8988T (cell line): ENCODE measurements around the gene SRMS.
"Not testable (repeated sequence)": the region's sequence is repeated elsewhere in the genome, so short reads cannot be mapped to it uniquely, and the experiment has no call there.

Experiments used
- DNase-seq: peaks from one replicate; pipeline ENCODE4 v3.0.0; 2011

The SRMS gene

DNA sequence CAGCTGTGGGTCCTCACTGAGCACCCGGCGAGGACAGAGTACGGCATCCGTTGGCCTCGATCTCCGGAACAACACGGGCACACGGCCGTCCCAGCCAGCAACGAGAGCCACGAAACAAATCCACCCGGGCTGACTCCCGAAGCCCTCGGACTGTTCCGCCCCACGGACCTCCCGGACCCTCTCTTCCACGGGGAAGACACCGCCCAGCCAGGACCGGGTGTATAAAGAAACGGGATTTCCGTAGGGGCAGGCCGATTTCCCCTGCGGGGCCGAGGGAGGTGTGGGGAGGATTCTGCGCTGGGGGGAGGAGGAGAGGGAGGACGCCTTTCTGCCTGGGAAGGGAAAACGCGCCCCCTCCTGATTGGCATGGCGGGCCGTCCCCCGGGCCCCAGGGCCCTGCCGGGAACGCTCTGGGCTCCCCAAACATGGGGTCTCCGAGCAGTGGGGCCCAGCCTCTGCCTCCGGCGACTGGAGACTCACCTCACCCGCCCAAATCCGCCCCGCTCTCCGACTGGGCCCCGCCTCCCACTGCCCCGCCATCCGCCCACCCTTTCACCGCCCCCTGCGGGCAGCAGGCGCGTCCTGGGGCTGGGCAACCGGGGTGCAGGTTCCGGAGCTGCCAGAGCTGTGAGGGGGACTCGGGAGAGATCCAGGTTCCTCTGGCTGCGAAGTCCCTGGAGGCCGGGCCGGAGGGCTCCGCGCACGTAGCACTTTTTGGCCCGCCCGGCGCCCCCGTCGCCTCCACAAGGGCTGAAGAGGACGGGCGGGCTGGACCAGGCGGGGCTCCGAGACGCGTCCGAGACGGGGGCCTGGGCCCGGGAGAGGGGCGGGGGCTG, 27.7 kb downstream of the SRMS start:
- peak; percentile 92 for DNase-seq

DNA sequence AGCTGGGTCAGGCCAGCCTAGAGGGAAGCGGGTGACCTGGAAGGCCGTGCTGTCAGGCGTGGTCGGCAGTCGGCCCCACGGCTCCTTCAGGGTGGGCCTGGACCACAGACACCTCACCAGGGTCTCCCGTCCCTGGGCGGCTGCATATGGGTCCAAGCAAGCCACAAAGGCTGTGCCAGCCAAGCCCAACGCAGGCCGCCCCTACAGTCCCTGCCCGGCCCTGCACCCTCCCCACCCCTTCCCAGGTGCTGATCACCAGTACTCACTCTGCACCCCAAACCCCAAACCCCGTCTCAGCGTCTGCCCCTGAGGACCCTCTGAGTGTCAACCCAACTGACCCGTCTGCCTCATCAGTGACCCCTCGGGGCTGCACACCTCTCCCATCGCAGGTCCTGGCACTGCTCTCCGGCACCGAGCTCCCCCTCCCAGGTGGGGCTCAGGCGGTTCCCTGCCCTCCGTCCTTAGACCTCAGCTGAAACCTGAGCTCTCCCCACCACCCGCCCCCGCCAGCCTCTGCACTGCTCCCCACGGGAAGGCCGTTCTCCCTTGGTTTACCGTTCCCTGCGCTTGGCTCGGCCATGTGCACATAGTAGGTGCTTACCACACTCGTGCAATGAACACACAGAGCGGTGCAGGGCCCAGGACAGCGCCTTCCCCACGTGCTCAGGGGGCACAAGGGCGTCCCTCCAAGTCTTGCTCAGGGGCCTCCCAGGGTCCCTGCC, 28.4 kb downstream of the SRMS start:
- DNase-seq: no peak

DNA sequence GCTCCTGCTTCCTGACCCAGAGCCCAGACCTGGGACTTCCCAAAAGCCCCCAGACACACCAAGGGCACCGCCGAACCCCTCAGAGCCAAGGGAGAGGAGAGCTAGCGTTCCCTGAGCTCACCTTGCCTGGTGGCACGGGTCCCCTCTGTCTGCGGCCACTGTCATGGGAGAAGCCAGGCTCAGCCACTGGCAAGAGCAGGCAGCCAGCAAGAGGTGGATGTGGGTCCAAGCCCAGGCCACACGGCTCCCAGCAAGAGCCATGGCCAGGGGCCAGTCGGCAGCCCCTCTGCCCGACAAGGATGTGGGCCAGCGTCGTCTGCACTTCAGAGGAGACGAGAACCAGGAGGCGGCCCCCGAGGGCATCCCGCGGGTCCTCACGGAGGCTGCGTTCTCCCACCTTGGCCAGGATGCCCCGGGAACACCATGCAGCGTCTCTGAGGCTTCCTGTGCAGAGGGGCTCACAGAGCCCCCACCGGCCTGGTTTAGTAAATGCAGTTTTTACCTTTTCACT, 29.1 kb downstream of the SRMS start:
- no peak for DNase-seq

DNA sequence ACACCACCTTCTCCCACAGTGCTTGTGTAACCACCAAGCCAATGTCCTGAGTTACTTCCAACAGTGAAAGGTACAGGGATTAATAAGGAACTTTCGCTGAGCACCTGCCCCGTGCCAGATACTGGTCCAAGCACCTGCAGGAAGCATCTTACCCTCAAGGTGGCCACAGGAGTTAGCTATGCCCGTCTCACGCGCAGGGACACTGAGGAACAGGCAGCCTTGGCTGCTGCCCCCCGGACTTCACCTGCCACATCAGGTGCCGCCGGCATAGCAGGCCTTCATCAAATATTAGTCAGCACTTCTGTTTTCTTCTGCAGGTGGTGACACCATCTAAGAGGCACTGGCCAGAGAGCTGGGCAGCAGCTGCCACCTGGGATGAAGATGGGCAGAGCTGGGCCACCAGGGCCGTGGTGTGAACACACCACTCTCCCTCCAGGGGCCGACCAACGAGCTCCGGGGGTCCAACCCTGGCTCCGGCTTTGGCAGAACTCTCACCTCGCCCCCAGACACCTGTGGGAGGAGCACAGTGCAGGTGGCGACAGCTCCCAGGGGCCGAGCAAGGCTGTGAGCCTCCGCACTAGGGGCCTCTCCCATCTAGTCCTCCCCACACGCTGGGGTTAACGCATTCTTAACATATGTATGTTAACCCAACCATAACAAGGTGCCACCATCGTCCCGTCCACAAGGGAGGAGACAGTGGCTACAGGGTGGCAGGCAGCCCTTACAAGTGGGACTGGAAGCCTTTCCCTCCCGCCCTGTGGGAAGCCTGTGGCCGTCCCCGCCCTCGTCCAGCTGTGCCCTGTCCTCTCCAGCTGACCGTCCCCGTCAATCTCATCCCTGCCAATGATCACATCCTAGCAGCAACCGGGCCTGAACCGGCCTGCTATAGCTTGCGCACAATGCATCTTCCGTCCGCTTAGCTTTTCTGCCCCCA, 29.9 kb downstream of the SRMS start:
- DNase-seq: no peak

DNA sequence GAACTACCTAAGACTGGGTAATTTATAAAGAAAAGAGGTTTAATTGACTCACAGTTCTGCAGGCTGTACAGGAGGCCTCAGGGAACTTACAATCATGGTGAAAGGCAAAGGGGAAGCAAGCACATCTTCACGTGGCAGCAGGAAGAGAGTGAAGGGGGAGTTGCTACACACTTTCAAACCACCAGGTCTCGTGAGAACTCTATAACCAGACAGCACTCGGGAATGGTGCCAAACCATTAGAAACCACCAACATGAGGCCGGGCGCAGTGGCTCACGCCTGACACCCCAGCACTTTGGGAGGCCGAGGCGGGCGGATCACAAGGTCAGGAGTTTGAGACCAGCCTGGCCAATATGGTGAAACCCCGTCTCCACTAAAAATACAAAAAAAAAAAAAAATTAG, 33.0 kb downstream of the SRMS start:
- not testable (repeated sequence) for DNase-seq

DNA sequence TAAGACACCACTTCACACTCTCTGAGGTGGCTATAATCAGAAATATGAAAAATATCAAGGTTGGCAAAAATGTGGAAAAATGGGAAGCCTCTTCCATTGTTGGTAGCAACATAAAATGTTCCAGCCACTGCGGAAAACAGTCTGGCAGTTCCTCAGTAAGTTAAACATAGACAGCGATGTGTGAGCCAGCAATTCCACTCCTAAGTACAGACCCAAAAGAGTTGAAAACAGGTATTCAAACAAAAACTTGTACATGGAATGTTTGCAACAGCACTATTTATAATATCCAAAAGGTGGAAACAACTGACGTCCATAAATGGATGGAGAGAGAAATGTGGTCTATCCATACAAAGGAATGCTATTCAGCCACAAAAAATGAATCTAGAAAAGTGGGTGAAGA, 34.3 kb downstream of the SRMS start:
- no peak for DNase-seq

DNA sequence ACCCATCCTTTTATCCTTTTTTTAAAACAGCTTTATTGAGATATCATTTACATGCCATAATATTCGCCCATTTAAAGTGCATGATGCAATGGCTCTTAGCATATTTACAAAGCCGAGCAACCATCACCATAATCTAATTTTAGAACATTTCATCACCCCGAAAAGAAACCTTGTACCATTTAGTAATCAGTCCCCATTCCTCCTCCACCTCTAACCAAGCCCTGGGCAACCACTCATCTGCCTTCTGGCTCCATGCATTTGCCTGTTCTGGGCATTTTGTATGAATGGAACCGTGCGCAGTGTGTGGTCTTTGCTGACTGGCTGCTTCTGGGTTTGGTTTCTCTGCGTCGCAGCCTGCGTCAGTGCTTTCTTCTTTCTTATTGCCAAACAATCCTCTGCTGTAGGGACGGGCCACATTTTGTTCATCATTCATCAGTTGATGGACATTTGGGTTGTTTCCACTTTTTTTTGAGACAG, 38.4 kb downstream of the SRMS start:
- DNase-seq: no peak

DNA sequence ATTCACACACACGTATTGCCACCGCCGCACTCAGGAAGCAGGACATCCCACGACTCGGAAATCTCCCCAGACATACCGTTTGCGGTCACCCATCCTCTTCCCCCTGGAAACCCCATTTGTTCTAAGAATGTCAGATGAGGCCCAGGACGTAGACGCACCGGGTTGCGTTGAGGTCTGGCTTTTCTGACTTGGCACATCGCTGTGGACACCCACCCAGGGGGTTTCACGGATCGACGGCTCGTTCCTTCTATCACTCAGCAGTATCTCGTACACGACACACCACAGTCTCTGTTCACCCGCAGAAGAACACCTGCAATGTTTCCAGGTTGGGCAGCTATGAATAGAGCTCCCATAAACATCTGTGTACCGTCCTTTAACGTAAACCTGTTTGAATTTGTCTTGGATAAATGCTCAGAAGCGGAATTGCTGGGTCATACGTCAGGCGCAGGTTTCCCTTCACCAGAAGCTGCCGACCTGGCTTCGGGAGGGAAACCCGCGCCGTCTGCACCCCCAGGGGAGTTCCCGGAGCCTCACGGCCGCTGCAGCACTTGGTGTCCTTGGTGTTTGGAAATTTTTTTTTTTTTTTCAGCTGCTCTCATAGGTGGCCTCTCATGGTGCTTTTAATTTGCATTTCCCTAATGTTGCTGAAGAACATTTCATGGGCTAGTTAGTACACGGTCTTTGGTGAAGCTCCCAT, 39.3 kb downstream of the SRMS start:
- no peak for DNase-seq

DNA sequence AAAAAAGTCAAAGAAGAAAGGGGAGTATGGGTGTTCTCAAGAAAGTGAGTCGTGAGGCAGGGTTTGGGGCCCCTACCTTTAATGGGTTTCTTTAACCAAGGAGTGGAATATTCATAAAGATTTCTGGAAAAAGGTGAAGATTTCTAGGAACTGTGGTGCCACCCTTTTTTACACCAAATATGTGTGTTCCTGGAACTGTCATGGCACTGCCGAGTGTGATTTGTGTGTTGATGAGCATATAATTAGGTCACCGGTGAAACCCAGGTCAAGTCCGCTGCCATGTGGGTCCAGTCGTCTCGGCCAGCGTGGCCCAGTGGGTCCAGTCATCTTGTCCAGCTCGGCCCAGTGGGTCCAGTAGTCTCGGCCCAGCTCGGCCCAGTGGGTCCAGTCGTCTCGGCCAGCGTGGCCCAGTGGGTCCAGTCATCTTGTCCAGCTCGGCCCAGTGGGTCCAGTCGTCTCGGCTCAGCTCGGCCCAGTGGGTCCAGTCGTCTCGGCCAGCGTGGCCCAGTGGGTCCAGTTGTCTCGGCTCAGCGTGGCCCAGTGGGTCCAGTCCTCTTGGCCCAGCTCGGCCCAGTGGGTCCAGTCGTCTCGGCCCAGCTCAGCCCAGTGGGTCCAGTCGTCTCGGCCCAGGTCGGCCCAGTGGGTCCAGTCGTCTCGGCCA, 40.3 kb downstream of the SRMS start:
- DNase-seq: no peak

DNA sequence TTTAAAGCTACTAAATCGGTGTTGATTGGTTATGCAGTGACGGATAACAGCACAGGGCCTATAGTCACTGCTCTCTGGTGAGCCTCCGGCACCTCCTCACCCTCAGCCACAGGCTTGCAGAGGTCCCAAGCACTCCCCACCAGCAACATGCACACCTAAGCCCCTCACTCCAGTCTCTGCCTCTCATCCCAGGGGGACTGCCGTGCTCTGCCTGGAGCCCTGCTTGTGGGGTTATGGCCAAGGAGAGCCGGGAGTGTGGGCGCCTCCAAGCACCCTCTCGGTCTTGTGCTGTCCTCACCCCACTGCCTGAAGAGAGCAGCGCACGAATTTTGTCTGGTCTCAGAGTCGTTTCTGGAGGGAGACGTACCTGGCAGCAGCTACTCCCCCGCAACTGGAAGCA, 41.8 kb downstream of the SRMS start:
- DNase-seq: no peak

DNA sequence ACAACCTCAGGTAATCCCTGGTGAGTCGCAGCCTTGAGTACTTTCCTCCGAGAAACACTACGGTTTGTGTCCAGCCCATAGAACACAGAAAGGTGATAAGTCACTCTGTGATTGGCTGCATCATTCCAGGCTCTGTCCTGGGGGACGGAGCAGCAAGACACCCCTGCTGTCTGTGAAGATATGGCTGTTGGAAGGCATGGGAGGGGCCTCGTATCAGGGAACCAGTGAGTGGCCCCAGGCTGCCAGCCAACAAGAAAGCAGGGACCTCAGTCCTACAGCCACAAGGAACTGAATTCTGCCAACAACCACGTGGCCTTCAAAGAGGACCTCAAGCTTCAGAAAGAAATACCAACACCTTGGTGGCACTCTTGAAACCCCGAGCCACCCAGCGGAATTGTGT, 42.3 kb downstream of the SRMS start:
- no peak for DNase-seq

DNA sequence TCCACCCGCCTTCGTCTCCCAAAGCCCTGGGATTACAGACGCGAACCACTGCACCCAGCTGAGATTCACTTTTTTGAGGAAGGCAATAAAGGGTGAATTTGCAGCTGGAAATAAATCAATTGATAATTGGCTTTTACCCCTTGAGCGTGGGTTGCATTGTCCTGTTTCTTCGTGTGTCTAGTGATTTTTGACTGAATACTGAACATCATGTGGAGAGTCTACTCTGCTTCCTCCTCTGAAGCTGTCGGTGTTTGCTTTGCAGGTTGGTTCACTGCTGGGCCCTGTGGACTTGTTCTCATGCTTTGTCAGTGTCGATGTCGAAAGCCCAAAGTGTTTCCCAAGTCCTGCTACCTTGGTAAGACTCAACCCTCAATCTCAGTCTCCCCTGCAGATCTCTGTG, 42.9 kb downstream of the SRMS start:
- no peak for DNase-seq

DNA sequence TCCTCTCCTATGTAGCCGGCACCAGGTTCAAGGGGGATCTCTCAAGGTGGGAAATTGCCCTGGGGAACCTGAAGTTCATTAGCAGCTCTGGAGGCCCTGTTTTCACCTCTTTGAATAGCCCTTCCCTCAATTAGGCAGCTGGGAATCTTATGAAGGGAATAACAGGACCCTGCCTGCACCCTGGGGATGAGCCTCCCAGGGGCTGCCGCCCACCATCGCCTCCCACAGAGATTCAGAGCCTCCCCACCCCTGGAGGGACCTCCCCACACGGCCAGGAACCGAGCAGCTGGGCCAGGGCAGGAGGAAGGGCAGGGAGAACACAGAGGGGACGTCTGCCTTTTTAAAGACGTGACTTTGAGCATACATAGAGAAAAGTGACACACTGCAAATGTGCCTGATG, 44.0 kb downstream of the SRMS start:
- DNase-seq: no peak

DNA sequence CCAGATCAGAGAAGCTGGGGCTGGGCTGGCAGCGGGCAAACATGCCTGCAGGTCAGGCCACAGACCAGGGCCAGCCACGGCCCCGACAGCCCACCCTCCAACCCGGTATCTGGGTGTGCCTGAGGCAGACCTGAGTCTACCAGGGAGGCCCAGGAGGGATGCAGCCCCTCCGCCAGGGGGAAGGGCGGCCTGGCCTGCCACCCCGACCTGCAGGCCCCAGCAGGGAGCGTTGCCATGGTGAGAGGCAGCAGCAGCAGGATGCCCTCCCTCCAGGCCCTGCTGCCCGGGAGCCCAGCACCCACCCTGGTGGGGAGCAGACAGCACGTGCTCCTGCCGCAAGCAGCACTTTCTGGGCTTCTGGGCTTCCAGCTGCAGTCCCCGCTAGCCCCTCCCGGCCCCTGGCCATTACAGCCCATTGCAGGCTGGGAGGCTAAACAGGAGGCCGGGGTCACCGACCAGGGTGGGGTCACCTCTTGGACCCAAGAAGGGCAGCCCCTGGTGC, 44.8 kb downstream of the SRMS start:
- DNase-seq: no peak

DNA sequence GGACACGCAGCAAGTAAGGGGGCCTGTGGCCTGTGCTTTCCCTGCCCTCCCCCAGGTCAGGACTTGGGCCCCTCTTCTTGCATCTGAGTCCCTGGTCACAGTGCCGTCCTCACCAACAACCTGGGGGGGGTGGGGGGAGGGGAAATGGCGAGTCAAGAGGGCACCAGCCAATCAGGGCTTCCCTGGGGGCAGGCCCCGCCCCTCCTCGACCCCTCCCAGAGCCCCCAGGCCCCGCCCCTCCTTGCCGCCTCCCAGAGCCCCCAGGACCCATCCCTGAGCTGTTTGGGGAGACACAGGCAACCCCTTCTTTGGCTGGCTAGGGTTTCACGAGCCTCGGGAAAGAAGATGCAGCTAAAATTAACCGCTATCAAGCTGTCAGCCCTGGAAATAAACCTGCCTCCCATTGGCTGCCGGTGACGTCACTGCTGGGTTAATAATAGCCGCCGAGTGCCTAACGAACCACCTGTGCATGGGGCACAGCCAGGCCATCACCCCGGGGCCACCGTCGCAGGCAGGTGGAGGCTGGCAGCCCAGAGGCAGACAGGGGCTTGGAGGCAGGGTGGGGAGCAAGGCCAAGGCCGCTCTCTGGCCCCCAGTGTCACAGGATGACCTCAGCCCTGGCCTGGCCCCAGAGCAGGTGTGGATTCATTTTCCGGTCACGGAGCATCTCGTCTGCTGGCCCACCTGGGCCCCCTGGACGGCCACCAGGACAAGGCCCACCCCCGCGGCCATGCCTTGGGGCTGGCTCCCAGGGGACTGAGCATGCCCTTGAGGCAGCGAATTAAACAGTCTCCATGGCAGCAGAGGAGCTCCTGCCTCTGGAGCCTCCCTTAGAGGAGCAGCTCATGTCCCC, 45.5 kb downstream of the SRMS start:
- DNase-seq: no peak

DNA sequence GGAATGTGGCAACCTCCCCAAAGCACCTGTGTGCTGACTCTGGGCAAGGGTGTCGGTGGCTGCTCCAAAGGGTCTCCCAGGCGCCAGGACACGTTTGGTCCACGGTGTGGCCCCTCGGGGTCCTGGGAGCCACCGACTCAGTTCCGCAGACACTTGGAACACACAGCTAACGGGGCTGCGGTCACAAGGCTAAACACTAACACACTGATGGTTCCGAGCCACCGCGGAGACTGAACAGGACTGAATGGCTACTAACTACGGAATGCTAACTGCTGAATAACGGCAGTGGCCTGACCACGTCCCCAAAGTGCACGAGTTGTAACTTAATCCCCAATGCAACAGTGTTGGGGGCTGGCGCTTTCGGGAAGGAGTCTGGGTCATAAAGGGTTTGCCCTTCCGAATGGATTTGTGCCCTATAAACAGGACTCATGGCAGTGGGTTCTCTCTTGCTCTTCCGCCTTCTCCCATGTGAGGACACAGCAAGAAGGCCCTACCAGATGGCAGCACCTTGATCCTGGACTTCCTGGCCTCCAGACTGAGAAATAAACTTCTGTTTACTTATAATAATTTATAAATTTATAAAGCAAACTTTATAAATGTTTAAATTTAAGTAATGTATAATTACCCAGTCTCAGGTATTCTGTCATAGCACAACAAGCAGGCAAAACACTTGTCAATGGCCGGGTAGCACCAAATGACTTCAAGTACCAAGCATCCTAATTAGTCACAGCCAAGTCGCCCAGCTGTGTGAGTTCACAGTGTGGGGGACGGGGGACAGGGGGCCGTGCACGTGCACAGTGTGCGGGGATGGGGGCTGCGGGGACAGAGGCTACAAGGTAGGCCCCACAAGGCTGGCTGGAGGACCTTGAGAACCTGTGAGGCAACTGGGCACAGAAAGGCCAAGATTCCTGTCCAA, 46.4 kb downstream of the SRMS start:
- no peak for DNase-seq

DNA sequence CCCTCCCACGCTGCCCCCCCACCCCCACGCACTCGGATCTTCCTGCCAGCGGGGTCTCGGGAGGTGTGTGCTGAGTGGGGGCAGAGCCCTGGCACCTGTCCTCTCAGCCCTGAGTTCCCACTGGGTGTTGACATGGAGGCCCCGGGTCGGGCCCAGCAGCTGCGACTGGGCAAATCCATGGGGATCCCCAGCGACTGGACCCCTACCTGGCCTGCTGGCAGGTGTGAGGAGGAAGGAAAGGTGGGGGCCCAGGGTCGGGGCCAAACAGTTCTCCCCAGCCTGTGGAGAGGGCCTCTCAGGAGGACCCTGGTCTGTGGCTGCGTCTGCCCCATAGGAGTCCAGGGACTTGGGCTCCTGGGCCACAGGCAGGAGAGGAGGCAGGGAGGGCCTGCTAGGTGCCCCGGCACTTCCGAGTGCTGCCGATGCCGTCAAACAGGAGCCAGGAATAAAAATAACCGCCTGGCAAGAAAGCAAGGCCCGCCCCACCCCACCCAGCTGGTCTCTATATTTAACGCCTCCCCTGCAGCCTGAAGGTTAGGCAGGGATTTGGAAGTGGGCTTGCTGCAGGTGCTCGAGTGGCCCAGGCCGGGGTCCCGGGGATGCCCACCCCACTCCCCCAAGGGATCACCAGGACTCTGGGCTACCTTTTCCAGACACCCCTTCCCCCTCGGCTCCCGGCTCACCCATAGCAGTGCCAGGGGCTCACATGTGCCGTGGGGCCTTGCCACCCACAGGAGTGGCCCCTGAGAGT, 47.2 kb downstream of the SRMS start:
- no peak for DNase-seq

DNA sequence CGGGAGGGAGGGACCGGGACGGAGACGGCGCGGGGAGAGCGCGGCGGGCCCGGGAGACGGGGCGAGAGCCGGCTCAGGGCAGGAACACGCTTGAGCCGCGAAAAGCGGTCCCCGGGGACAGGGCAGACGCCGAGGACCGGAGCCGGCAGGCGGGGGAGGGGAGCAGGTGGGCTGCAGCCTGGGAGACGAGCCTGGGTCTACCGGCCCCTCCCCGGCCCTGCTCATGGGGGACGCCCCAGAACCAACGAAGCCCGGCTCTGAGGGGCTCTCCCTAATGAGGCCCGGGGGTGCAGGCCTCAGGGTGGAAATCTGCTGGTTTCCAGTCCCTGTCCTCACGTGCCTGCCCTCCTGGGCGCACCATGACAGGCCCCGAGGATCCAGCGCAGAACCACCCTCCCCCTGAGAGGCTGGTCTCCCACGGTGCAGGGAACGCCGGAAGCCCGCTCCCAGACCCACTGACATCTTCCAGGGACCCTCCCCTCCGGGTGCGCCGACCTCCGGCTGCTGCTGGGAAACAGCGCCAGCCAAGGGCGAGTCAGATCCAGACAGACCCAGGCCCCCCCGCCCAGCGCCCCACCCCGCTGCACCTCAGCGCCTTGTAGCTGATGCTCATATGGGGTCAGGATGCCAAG, 48.1 kb downstream of the SRMS start:
- no peak for DNase-seq
